DMS153 treated with DMSO at 0.1 percent for 48 hours (cell line): ENCODE data around the gene HCRT.
A peak's percentile ranks its signal among the peaks of the same experiment; 100 is the strongest.
"Not testable (repeated sequence)": the region's sequence is repeated elsewhere in the genome, so short reads cannot be mapped to it uniquely, and the experiment has no call there.

Source experiments
- DNase-seq: peaks from one replicate; lab custom pipeline; 2025; ENCODE audit not compliant: unreplicated experiment; lab: John Stamatoyannopoulos, UW

Gene HCRT

DNA sequence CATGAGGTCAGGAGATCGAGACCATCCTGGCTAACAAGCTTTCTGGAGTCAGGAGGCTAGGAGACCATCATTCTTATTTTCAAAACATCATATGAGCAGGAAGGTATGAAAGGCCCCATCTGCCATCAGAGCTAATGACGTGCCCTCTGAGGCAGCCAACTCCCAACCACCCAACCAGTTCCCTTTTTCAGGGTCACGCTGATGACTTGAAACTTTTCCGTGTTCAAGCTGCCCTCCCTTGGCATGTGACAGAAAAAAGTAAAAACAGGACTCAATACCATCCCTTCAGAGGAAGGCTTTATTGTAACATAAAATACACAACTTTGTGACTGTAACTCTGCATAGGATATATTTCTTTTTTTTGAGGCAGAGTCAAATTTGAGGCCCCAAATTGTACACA lies 13.6 kb upstream of the HCRT start:
- DNase-seq, result no peak

DNA sequence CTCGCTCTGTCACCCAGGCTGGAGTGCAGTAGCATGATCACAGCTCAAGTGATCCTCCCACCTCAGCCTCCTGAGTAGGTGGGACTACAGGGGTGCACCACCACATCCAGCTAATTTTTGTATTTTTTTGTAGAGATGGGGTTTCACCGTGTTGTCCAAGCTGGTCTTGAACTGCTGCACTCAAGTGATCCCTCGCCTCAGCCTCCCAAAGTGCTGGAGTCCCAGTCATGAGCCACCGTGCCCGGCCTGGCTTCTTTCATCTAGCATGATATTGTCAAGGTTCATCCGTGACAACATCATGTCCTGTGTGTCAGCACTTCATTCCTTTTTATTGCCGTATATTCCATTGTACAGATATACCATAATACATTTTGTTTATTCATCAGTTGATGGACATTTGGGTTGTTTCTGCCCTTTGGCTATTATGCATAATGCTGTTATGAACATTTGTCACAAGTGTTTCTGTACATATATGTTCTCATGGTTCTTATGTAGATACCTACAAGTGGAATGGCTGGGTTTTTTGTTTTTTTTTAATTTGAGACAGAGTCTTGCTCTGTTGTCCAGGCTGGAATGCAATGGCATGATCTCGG lies 12.4 kb upstream of the HCRT start:
- no peak for DNase-seq

GRCh38 chr17:42193969-42194899 lies 9.0 kb upstream of the HCRT start, which contains the start of gene GHDC:
GHDC (minus strand) TSS chr17:42194494; CDS start chr17:42193581, 913 bp downstream.
- DNase-seq, result peak; percentile 80

- no peak for DNase-seq
These were observed 8.1 kb upstream of the HCRT start for GRCh38 chr17:42193216-42193968.

GRCh38 chr17:42192189-42193126 lies 7.2 kb upstream of the HCRT start:
- DNase-seq, result no peak

DNA sequence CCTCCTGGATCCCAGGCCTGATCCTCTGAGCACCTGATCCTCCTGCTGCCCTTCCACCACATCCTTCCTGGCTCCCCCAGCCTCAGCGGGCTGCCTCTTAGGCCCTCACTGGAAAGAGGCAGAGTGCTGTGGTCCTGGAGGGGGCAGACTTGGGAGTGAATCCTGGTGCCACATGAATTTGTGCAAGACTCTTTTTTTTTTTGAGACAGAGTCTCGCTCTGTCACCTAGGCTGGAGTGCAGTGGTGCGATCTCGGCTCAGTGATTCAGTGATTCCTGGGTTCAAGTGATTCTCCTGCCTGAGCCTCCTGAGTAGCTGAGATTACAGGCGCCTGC lies 6.0 kb upstream of the HCRT start:
- no peak for DNase-seq

GRCh38 chr17:42190491-42191274 lies 5.4 kb upstream of the HCRT start:
- DNase-seq, result no peak

DNA sequence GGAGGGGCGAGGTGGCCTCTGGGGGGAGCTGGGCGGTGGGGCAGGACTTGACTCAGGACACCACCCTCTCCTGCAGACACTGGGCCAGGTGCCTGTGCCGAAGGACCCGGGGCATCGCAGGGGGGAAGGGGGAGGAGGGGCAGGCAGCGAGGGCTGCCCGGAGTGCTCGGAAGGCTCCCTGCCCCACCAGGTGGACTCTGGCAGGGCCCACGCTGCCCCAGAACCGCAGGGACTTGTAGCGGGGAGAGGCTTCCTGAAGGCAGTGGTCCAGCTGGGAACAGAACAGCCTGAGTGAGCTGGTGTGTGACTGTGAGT lies 4.4 kb upstream of the HCRT start:
- no peak for DNase-seq

GRCh38 chr17:42188749-42189650 lies 3.7 kb upstream of the HCRT start:
- DNase-seq, result no peak

GRCh38 chr17:42187833-42188232 lies 2.6 kb upstream of the HCRT start:
- DNase-seq, result no peak

- DNase-seq, result not testable (repeated sequence)
These were observed 939 bp upstream of the HCRT start for GRCh38 chr17:42186191-42186590.

GRCh38 chr17:42185621-42185930 lies 324 bp upstream of the HCRT start:
- DNase-seq, result no peak

DNA sequence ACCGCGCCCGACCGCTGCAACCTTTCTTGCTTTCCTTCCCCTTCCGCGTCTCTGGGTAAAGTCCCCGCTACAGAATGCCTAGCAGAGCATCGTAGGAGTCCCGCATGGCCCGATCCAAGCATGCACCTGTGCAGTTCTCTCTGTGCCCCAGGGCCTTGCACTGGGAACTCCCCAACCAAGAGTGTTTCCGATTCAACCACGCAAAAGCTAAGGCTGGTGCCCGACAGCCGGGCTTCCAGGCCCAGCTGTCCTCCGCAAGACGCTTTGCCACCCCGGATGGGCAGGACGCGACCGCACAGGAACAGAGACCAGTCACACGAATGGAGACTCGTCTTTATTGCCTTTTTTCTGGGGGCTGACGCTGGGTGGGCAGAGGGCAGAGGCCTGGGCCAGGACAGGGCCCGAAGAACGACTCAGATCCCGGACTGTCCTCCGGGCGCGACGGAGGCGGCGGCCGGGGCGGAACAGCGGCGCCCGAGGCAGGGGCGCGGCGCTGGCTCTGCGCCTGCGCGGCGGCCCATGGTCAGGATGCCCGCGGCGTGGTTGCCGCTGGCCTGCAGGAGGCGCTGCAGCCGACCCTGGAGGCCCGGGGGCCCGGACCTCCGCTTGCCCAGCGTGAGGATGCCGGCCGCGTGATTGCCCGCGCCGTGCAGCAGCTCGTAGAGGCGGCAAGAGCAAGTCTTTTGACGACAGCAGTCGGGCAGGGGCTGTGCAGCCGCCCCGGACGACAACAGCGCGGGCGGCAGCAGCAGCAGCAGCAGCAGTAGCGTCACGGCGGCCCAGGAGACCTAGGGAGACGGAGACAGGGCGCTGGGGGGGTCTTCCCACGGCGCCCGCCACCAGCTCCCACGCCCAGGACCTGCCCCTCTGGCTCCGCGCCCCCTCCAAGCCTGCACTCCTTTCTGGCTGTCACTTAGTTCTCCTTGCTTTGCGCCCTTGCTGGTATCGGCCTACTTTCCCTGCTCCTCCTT lies 1.2 kb downstream of the HCRT start:
- peak; percentile 69 for DNase-seq

- no peak for DNase-seq
These were observed 2.1 kb downstream of the HCRT start for GRCh38 chr17:42182927-42183734.

- DNase-seq, result no peak
These were observed 3.4 kb downstream of the HCRT start for GRCh38 chr17:42181851-42182207.

- peak; percentile 68 for DNase-seq
These were observed 4.1 kb downstream of the HCRT start, which contains the start of gene KCNH4 for GRCh38 chr17:42180922-42181850. KCNH4 (minus strand) TSS chr17:42181142; CDS start chr17:42180945, 197 bp downstream.
